ENCODE data around the gene METTL2A.
"Not testable (repeated sequence)": the region's sequence is repeated elsewhere in the genome, so short reads cannot be mapped to it uniquely, and the experiment has no call there.

The METTL2A gene, protein sequence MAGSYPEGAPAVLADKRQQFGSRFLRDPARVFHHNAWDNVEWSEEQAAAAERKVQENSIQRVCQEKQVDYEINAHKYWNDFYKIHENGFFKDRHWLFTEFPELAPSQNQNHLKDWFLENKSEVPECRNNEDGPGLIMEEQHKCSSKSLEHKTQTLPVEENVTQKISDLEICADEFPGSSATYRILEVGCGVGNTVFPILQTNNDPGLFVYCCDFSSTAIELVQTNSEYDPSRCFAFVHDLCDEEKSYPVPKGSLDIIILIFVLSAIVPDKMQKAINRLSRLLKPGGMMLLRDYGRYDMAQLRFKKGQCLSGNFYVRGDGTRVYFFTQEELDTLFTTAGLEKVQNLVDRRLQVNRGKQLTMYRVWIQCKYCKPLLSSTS

DNA sequence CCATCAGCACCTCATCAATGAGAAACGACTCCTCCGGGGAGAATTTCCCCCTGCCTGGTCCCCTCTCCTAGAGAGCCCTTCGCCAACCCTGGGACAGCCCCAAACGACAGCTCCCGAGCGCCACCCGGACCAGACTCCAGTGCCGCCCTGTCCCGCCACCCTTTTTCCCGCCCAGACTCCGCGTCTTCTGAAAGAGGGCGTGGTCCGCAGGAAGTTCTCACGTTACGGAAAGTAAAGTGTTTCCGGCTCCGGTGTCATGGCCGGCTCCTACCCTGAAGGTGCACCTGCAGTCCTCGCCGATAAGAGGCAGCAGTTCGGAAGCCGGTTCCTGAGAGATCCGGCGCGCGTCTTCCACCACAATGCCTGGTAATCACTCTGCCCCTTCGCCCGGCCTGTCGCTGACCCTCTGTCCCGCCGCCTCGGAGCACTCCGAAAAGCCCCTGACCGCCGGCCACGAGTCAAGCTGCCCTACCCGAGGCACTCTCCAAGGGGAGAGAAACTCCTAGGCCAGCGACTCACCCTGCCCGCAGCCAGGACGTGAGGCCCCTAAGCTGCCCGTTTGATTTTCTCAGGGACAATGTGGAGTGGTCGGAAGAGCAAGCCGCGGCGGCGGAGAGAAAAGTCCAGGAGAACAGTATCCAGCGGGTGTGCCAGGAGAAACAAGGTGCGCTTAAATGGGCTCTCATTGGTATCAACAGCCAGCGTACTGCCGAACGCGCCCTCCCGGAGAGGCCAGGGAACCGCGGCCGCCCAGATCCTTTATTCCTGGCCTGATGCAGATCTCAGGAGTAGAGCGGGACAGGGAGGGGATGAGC lies at the start of gene METTL2A:
METTL2A (plus strand) TSS at position 251 of the 815 bp plus-strand sequence; CDS start at position 257, 6 bp downstream.
- DNase-seq = peak; percentile 80 to 83

DNA sequence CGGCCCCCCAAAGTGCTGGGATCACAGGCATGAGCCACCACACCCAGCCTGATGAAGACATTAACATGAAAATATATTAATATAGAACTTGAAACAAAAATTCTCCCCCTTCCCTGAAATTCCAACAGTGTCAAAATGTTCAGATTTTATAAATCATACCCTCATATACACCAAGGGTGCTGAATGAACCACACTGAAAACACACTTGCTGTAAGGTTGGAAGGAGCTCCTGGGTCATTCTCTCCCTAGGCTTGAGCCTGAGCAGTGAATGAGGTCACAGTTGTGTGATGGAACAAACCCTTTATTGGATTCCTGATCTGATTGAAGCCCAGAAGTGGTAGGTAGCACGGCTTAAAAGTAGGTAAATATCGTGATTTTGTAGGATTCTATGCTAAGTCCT lies 43.4 kb upstream of the METTL2A start, which contains the start of gene EFCAB3:
EFCAB3 (plus strand) TSS at position 301 of the 400 bp plus-strand sequence. CDS start 2,427 bp downstream, outside the sequence.
- no peak for DNase-seq

- DNase-seq = no peak
Measured at GRCh38 chr17:62381561-62381960, 42.1 kb upstream of the METTL2A start.

- DNase-seq = no peak
Measured at GRCh38 chr17:62388856-62389255, 34.8 kb upstream of the METTL2A start.

DNA sequence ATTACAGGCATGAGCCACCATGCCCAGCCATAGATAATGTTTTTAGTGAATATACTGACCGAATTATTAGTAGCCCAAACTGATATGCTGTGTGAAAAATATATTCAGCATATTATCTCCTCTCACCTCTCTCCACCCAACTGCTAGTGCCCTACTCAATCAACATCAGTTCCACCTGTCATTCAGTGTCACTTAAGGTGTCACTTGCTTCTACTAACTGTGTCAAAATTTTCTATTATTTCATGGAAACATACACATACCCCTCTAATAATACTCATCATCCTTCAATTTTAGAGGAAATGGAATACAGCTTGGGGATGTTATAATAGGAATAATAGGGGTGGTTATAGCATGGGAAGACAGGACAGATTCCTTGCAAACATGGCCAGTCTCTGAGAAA lies 30.8 kb upstream of the METTL2A start:
- no peak for DNase-seq

GRCh38 chr17:62398891-62399290 lies 24.8 kb upstream of the METTL2A start:
- DNase-seq = no peak

GRCh38 chr17:62405451-62405850 lies 18.2 kb upstream of the METTL2A start:
- no peak for DNase-seq

GRCh38 chr17:62413090-62413489 lies 10.6 kb upstream of the METTL2A start:
- DNase-seq = not testable (repeated sequence)

GRCh38 chr17:62426214-62426613 lies 2.5 kb downstream of the METTL2A start:
- not testable (repeated sequence) for DNase-seq

DNA sequence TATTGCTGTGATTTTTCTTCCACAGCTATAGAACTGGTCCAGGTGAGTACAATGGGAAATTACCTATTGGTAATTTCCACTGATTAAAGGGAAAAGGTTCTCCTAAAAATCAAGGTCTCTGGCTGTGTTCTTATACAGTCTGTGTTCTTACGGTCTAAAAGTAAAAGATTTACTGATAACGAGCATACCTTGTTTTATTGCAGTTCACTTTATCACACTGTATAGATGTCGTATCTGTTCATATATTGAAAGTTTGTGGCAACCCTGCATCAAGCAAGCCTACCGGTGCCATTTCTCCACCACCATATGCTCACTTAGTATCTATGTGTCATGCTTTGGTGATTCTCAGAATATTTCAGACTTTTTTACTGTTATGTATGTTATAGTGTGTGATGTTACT lies 11.6 kb downstream of the METTL2A start:
- not testable (repeated sequence) for DNase-seq

GRCh38 chr17:62441181-62441580 lies 17.5 kb downstream of the METTL2A start:
- DNase-seq = not testable (repeated sequence)

- DNase-seq = no peak
Measured at GRCh38 chr17:62444063-62444462, 20.4 kb downstream of the METTL2A start.

DNA sequence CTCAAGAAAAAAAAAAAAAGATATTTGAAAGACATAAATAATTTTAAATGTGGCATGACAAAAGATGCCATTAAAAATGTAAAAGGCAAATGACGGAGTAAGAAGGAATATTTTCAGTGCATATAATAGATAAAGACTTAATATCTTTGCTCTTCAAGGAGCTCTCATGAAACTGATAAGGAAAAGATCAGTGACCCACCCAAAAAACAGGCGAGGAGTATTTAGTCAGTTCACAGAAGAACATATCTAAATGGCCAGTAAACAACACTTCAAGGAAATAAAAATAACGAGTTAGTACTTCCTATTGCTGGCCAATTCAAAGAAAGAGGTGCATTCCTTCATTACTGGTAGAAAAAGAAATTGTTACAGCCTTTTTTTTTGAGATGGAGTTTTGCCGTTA lies 22.1 kb downstream of the METTL2A start:
- not testable (repeated sequence) for DNase-seq

DNA sequence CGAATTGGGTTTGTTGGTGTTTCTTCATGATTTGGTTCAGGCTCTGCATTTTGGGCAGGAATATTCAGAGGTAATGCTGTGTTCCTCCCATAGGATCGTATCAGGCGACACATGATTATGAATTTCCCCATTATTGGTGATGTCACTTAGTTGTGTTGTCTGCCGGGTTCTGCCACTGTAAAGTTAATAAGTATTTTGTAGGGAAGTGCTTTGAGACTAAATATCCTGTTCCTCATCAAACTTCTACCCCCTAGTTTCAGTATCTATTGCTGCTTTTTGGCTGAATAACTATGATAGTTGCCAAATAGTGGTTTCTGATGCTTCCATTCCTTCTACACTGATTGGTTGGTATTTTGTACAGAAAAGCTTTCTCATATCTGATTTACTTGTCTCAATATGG lies 28.5 kb downstream of the METTL2A start:
- not testable (repeated sequence) for DNase-seq

DNA sequence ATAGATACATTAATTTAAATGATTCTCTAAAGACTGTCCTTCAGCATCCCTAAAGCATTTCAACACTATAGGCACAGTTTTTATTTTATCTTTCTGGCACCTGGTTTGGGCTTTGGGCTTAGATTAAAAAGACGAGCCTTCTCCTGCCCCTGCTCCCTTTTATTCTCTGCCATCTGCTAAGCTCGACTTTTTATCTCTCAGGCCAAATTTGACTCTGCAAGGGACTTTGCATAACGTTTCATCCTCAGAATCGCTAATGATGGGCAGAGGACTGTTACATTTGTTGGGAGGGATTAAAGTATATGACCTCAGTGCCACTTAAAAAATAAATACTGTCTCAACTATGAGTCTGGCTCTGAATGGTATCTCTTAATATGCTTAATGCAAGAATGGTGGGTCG lies 29.3 kb downstream of the METTL2A start:
- DNase-seq = not testable (repeated sequence)

- not testable (repeated sequence) for DNase-seq
Measured at GRCh38 chr17:62453656-62454055, 30.0 kb downstream of the METTL2A start.

GRCh38 chr17:62454111-62454510 lies 30.4 kb downstream of the METTL2A start:
- DNase-seq = not testable (repeated sequence)

- no peak for DNase-seq
Measured at GRCh38 chr17:62456016-62456415, 32.3 kb downstream of the METTL2A start.

- DNase-seq = not testable (repeated sequence)
Measured at GRCh38 chr17:62458483-62458882, 34.8 kb downstream of the METTL2A start.

DNA sequence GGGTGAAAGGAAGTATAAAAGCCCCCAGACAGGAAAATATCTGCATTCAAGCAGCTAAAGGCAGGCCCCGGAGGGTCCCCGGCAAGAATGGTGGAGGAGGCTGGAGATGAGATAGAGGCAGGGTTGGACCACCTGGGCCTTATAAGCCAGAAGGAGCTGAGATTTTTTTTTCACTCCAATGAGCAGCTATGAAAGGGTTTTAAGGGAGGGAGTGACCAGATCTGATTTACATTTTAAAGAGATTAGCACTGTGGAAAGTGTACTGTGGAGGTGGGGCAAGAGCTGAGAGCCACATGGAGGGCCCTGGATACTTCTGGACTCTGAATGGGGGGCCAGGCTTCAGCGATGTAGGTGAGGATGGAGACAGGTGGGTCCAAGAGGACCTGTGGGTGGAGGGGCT lies 40.7 kb downstream of the METTL2A start:
- DNase-seq = not testable (repeated sequence)

DNA sequence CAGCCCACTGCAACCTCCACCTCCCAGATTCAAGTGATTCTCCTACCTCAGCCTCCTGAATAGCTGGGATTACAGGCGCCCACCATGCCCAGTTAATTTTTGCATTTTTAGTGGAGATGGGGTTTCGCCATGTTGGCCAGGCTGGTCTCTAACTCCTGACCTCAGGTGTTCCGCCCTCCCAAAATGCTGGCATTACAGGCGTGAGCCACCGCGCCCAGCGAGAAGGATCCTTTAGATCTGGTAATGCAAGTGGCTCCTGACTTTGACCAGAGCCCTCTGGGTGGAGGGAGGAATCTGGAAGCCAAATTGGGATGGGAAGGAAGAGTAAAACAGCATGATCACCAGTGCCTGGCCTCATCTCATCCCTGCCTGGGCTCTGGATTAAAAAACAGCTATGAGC lies 41.6 kb downstream of the METTL2A start:
- DNase-seq = not testable (repeated sequence)

GRCh38 chr17:62470666-62471379 lies 47.1 kb downstream of the METTL2A start:
- peak; percentile 51 to 60 for DNase-seq

- DNase-seq = not testable (repeated sequence)
Measured at GRCh38 chr17:62471380-62471880, 47.7 kb downstream of the METTL2A start.

All from stimulated activated CD4-positive, alpha-beta T cell treated with anti-CD3 and anti-CD28 coated beads, Interleukin-2, amount 100 ng/mL, for 48 hours (primary cell).